Hepatocyte (in vitro differentiated cells): ENCODE measurements around the gene RGS5.

Experiments
- EZH2 ChIP-seq: fragments of 200-600 bp; sonication (generic); IDR thresholded peaks from 2 replicates; pipeline ENCODE4 v1.6.1; 2016; ENCODE audit warnings: antibody characterized with exemption, mild to moderate bottlenecking, borderline replicate concordance
- TF ChIP-seq, protein P1 (sequence below): fragments of 200-600 bp; sonication (generic); IDR thresholded peaks from 2 replicates; pipeline ENCODE4 v1.5.1; 2016; ENCODE audit warnings: antibody characterized with exemption, mild to moderate bottlenecking; ENCODE audit not compliant: poor library complexity

GRCh38 chr1:163227126-163227525 lies 24.4 kb upstream of the RGS5 start:
- TF ChIP-seq, protein P1, sequence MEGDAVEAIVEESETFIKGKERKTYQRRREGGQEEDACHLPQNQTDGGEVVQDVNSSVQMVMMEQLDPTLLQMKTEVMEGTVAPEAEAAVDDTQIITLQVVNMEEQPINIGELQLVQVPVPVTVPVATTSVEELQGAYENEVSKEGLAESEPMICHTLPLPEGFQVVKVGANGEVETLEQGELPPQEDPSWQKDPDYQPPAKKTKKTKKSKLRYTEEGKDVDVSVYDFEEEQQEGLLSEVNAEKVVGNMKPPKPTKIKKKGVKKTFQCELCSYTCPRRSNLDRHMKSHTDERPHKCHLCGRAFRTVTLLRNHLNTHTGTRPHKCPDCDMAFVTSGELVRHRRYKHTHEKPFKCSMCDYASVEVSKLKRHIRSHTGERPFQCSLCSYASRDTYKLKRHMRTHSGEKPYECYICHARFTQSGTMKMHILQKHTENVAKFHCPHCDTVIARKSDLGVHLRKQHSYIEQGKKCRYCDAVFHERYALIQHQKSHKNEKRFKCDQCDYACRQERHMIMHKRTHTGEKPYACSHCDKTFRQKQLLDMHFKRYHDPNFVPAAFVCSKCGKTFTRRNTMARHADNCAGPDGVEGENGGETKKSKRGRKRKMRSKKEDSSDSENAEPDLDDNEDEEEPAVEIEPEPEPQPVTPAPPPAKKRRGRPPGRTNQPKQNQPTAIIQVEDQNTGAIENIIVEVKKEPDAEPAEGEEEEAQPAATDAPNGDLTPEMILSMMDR, result no peak
- TF ChIP-seq EZH2, result no peak
